Activated T-helper 2 cell treated with anti-CD3 and anti-CD28 coated beads, Interferon-gamma antibody, Interleukin-2, Interleukin-4, amounts not matched to agents 10 μg/mL and 5 μg/mL and 100 μg/mL, durations not matched to agents 14 hours and 24 hours and 36 hours (primary cell): ENCODE results near the gene SPATA6. TPM values are rescaled to one million over a fixed set of nuclear protein-coding genes. Genes with fewer than 3 reads are reported as not detected.
"Not testable (repeated sequence)": the region's sequence is repeated elsewhere in the genome, so short reads cannot be mapped to it uniquely, and the experiment has no call there.

ENCODE experiments used
- DNase-seq: peaks from one replicate; pipeline ENCODE4 v3.0.0; 2021; ENCODE audit warnings: low spot score
- H3K27ac Mint-ChIP-seq: one replicate; pipeline ENCODE4 v1.8.0; 2021; ENCODE audit warnings: mixed read lengths
- H3K27me3 Mint-ChIP-seq: one replicate; pipeline ENCODE4 v1.8.0; 2021; ENCODE audit warnings: low read depth, mixed read lengths
- H3K36me3 Mint-ChIP-seq: one replicate; pipeline ENCODE4 v1.8.0; 2021; ENCODE audit warnings: low read depth, mixed read lengths
- H3K4me1 Mint-ChIP-seq: one replicate; pipeline ENCODE4 v1.8.0; 2021; ENCODE audit warnings: low read depth, mixed read lengths
- H3K4me3 Mint-ChIP-seq: one replicate; pipeline ENCODE4 v1.8.0; 2021; ENCODE audit warnings: low read depth, mild to moderate bottlenecking, moderate library complexity, mixed read lengths
- H3K9me3 Mint-ChIP-seq: one replicate; pipeline ENCODE4 v1.8.0; 2021; ENCODE audit warnings: mixed read lengths
- intact Hi-C: fragments of 100-400 bp; cut with micrococcal nuclease; formaldehyde crosslinking; loops from one replicate; pipeline ENCODE4 v1.15.1; 2023
- total RNA-seq: library from RNA; stranded (reverse); gene quantifications from 2 replicates; pipeline ENCODE4 v1.2.3, GENCODE V29; 2022

Gene SPATA6
- total RNA-seq, 1 donor from 2014 or later: 1.4 TPM

DNA sequence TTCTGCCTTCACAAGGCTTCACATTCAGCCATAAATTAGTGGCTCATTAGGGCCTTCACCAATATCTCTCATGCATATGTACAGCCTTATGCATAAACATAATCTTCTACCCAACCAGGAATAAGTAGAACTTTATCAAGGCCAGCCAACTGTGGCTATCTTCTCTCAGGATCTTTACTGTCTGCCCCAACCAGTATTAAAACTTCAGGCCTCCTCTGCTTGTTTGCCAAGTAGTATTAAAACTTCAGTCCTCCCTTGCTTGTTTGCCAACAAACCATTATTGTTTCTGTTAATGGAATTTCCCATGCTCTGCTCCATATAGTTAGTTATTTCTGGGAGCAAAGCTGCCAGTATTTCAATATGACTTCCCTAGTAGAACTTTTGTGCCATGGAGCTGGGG lies 169.4 kb downstream of the SPATA6 start:
- no peak for DNase-seq
- no peaks in the 10 kb centered on the region for H3K4me1 Mint-ChIP-seq
- H3K27me3 Mint-ChIP-seq: no peaks in the 10 kb centered on the region
- H3K36me3 Mint-ChIP-seq: no peaks in the 10 kb centered on the region
- intact Hi-C loops: no loop called here
- H3K9me3 Mint-ChIP-seq: no peaks in the 10 kb centered on the region
- H3K27ac Mint-ChIP-seq: no peak overlapping the region
- no peak overlapping the region for H3K4me3 Mint-ChIP-seq

DNA sequence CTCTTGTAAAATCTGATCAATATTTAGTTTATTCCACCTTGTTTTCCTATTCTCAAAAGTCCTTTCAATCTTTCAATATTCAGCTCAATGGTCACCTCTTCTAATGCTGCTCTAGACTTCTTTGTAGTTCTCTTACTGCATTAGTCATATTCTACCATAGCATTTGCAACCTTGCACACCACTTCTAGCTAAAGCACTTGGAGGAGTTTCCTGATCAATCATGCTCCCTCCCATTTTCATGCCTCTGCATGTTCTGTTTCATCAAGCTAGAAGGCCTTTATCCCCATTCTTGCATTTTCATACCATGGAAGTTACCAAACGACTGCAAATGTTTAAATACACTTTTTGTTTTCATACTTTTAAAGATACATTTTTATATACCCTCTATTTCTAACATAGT lies 177.3 kb downstream of the SPATA6 start:
- Mint-ChIP-seq H3K36me3 (no peaks in the 10 kb centered on the region), H3K27me3 (no peaks in the 10 kb centered on the region), H3K4me1 (no peaks in the 10 kb centered on the region), H3K4me3 (no peak overlapping the region), H3K27ac (no peak overlapping the region), H3K9me3 (no peaks in the 10 kb centered on the region)
- DNase-seq: no peak
- intact Hi-C loops: no loop called here

DNA sequence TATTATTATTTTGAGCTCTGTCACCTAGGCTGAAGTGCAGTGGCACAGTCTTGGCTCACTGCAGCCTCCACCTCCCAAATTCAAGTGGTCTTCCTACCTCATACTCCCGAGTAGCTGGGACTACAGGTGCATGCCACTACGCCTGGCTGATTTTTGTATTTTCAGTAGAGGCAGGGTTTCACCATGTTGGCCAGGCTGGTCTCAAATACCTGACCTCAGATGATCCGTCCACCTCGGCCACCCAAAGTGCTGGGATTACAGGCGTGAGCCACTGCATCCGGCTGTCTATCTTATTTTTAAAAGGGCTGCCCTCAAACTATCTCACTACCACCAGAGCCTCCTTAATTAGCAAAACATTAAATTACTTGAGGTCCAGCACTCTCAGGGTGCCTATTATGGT lies 177.9 kb downstream of the SPATA6 start:
- H3K4me3 Mint-ChIP-seq, H3K9me3 Mint-ChIP-seq, H3K27me3 Mint-ChIP-seq, H3K27ac Mint-ChIP-seq, intact Hi-C loops, H3K4me1 Mint-ChIP-seq, DNase-seq, H3K36me3 Mint-ChIP-seq: not testable (repeated sequence)

DNA sequence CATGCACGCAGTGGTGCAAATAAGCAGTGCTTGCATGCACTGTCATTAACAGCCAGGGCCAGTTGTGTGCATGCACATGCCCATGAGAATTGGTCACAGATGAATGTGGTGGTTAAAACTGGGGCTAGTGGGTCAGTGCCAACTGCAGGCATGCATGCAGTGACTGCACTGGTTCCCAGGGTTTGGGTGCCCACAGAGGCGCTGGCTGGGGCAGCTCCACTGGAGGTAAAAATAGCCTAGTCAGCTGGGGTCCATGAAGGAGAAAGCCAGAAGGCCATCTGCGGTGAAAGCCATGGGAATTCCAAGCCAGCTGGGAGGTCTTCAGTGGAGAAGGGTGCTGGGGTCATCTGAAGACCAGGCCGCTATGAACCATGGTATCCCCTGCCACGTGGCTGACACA lies 179.3 kb downstream of the SPATA6 start:
- Mint-ChIP-seq H3K36me3 (no peaks in the 10 kb centered on the region), H3K27me3 (no peaks in the 10 kb centered on the region), H3K9me3 (no peaks in the 10 kb centered on the region), H3K4me3 (no peak overlapping the region), H3K27ac (no peak overlapping the region), H3K4me1 (no peaks in the 10 kb centered on the region)
- intact Hi-C loops: no loop called here
- no peak for DNase-seq

DNA sequence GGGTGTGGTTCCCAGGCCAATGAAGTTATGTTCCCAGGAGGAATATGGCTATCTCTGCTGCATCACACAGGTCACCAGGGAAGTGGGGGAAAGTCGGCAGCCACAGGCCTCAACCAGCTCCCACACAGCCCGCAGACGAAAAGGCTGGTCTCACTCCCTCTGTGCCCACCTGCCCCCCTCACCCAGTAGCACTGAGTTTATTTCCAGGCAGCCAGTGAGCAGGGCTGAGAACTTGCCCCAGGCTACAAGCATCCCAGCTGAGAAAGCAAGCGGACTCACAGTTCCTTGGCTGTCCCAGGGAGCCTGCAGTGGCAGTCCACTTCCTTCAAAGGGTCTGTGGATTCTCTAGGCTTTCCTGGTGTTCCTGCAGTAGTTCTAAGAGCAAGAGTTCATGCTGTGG lies 180.6 kb downstream of the SPATA6 start:
- Mint-ChIP-seq H3K27me3 (no peaks in the 10 kb centered on the region), H3K36me3 (no peaks in the 10 kb centered on the region), H3K4me3 (no peak overlapping the region), H3K4me1 (no peaks in the 10 kb centered on the region), H3K9me3 (no peaks in the 10 kb centered on the region), H3K27ac (no peak overlapping the region)
- DNase-seq: no peak
- intact Hi-C loops: no loop called here

DNA sequence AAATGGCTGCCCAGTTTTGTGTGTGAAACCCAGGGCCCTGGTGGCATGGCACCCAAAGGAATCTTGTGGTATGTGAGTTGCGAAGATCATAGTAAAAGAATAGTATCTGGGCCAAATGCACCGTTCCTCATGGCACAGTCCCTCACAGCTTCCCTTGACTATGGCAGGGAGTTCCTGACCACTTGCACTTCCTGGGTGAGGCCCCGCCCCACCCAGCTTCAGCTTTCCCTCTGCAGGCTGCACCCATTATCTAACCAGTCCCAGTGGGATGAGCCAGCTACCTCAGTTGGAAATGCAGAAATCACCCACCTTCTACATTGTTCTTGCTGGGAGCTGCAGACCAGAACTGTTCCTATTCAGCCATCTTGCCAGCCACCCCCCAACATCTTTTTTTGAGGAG lies 186.5 kb downstream of the SPATA6 start:
- no peak overlapping the region for H3K4me3 Mint-ChIP-seq
- H3K36me3 Mint-ChIP-seq: no peaks in the 10 kb centered on the region

DNA sequence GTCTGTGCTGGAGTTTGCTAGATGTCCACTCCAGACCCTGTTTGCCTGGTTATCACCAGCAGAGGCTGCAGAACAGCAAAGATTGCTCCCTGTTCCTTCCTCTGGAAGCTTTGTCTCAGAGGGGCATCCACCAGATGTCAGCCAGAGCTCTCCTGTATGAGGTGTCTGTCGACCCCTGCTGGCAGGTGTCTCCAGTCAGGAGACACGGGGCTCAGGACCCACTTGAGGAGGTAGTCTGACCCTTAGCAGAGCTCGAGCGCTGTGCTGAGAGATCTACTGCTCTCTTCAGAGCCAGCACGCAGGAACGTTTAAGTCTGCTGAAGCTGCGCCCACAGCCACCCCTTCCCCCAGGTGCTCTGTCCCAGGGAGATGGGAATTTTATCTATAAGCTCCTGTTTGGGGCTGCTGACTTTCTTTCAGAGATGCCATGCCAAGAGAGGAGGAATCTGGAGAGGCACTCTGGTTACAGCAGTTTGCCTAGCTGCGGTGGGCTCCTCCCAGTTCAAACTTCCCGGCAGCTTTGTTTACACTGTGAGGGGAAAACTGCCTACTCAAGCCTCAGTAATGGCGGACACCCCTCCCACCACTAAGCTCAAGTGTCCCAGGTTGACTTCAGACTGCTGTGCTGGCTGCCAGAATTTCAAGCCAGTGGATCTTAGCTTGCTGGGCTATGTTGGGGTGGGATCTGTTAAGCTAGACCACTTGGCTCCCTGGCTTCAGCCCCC lies 187.1 kb downstream of the SPATA6 start:
- H3K9me3 Mint-ChIP-seq, H3K27me3 Mint-ChIP-seq, DNase-seq, H3K4me3 Mint-ChIP-seq, H3K36me3 Mint-ChIP-seq, intact Hi-C loops, H3K4me1 Mint-ChIP-seq, H3K27ac Mint-ChIP-seq: not testable (repeated sequence)

More for the DNA sequence above, 186.5 kb downstream of the SPATA6 start:
- intact Hi-C loops: no loop called here
- no peak overlapping the region for H3K27ac Mint-ChIP-seq
- no peaks in the 10 kb centered on the region for H3K9me3 Mint-ChIP-seq
- no peaks in the 10 kb centered on the region for H3K4me1 Mint-ChIP-seq
- DNase-seq: no peak
- H3K27me3 Mint-ChIP-seq: no peaks in the 10 kb centered on the region

DNA sequence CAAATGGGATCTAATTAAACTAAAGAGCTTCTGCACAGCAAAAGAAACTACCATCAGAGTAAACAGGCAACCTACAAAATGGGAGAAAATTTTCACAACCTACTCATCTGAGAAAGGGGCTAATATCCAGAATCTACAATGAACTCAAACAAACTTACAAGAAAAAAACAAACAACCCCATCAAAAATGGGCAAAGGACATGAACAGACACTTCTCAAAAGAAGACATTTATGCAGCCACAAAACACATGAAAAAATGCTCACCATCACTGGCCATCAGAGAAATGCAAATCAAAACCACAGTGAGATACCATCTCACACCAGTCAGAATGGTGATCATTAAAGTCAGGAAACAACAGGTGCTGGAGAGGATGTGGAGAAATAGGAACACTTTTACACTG lies 189.7 kb downstream of the SPATA6 start:
- intact Hi-C loops, DNase-seq, H3K27me3 Mint-ChIP-seq, H3K4me1 Mint-ChIP-seq, H3K27ac Mint-ChIP-seq, H3K4me3 Mint-ChIP-seq, H3K36me3 Mint-ChIP-seq, H3K9me3 Mint-ChIP-seq: not testable (repeated sequence)

DNA sequence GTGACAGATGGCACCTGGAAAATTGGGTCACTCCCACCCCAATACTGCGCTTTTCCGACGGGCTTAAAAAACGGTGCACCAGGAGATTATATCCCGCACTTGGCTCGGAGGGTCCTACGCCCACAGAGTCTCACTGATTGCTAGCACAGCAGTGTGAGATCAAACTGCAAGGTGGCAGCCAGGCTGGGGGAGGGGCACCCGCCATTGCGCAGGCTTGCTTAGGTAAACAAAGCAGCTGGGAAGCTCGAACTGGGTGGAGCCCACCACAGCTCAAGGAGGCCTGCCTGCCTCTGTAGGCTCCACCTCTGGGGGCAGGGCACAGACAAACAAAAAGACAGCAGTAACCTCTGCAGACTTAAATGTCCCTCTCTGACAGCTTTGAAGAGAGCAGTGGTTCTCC lies 194.6 kb downstream of the SPATA6 start:
- H3K27me3 Mint-ChIP-seq, H3K27ac Mint-ChIP-seq, H3K36me3 Mint-ChIP-seq, DNase-seq, intact Hi-C loops, H3K9me3 Mint-ChIP-seq, H3K4me1 Mint-ChIP-seq, H3K4me3 Mint-ChIP-seq: not testable (repeated sequence)

DNA sequence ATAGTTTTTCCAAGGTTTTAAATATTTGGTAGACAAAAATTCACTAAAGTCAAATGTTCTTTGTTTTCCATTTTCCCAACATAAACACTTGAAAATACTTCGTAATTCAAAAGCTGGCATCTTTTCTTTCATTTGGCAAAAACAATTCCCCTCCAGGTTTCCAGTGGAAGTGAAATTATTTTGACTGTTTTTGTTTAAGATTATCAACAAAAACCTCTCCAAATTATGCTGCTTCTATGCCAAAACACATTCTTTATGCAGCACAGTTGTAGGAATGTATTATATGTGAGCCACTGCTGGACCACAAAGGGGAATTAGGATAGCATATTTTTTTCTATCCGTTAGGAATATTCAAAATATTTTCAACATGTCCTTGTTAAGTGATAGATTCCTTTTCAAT lies 205.4 kb downstream of the SPATA6 start:
- Mint-ChIP-seq H3K27me3 (peaks cover 8% of the 10 kb centered on the region), H3K27ac (no peak overlapping the region), H3K4me3 (no peak overlapping the region), H3K9me3 (no peaks in the 10 kb centered on the region), H3K4me1 (no peaks in the 10 kb centered on the region), H3K36me3 (no peaks in the 10 kb centered on the region)
- DNase-seq: no peak
- intact Hi-C loops: no loop called here

DNA sequence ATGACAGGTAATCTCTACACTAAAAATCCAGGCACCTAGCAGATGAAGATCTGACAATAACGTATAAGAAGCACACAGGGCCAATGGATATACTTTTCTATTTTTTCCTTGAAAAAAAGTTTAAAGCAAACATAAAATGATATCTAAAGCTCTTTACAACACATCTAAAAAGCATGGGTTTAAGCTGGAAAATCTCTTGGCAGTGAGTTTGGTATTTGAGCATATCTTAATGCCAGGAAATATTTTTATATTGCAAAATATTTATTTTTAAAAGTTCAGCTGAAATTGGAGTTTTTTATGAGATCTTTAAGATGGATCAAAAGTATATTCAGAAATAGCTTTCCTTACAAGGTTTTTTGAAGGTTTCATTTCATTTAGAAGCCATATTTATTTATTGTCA lies 209.0 kb downstream of the SPATA6 start:
- intact Hi-C loops: no loop called here
- peaks cover 10% of the 10 kb centered on the region for H3K27me3 Mint-ChIP-seq
- H3K36me3 Mint-ChIP-seq: no peaks in the 10 kb centered on the region
- no peak overlapping the region for H3K4me3 Mint-ChIP-seq
- DNase-seq: no peak
- H3K27ac Mint-ChIP-seq: no peak overlapping the region
- no peaks in the 10 kb centered on the region for H3K9me3 Mint-ChIP-seq
- H3K4me1 Mint-ChIP-seq: no peaks in the 10 kb centered on the region

DNA sequence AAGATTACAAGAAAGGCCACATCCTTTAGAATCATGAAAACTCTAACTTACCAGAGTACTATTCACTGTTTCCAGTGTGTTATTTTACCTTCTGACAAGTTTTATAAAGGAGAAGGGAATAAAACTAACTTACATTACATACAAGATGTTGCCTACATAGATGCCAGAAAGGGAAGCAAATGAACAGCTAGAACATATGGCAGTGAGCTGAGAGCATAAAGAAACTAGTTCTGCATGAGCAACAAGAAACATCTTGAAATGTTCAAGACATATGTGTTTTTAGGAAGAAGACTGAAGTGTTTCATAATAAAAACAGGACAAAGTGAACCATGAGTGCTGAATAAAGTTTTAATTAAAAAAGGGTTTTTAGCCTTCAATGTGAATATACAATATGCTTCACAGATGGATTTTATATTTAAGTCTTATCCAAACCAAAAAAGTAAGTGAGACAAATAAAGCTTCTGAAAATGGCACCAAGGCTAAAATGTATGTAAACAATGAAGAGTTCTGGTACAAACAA lies 210.1 kb downstream of the SPATA6 start:
- Mint-ChIP-seq H3K27ac (no peak overlapping the region), H3K9me3 (no peaks in the 10 kb centered on the region), H3K4me1 (no peaks in the 10 kb centered on the region), H3K27me3 (peaks cover 10% of the 10 kb centered on the region), H3K36me3 (no peaks in the 10 kb centered on the region), H3K4me3 (no peak overlapping the region)
- intact Hi-C loops: no loop called here
- DNase-seq: no peak

DNA sequence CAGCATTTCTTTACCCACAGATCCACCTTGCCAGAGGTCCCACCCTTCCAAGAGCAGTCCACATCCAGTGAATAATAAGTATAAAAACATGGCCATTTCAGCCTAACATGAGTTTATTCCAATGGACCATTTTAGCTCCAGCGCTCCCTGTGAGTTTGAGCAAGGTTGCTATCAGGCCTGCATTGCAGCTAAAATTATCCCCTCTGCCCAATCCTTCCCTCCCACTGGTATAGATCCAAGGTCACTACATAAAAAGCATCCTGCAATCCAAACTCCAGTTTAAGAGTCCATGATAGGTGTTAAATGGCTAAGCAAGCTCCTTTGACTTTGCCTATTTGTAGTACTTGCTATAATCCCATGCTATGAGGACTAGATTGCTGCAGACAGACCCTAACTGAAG lies 213.9 kb downstream of the SPATA6 start:
- Mint-ChIP-seq H3K4me1 (no peaks in the 10 kb centered on the region), H3K27ac (no peak overlapping the region), H3K4me3 (no peak overlapping the region), H3K27me3 (peaks cover 17% of the 10 kb centered on the region), H3K36me3 (no peaks in the 10 kb centered on the region), H3K9me3 (no peaks in the 10 kb centered on the region)
- DNase-seq: no peak
- intact Hi-C loops: no loop called here

DNA sequence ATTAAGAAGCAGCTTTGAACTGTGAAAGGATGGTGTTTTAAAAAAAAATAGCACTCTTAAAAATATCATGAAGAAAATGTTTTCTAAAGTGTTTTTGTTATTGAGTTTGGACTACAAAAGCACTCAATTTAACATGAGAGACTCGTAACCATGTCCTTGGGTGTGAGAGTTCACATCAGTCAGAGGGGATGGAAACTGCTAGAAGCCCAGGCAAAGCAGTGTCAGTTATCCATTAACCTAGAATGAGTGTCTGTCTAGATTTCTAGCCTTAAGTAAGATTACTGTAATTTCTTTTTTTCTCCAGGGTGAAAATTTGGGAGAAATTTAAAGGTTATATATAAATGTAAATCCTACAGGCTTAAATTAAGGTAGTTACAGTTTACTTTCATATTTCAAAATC lies 217.8 kb downstream of the SPATA6 start:
- H3K9me3 Mint-ChIP-seq: no peaks in the 10 kb centered on the region
- no peak overlapping the region for H3K4me3 Mint-ChIP-seq
- intact Hi-C loops: no loop called here
- H3K27me3 Mint-ChIP-seq: peaks cover 10% of the 10 kb centered on the region
- no peak overlapping the region for H3K27ac Mint-ChIP-seq
- H3K4me1 Mint-ChIP-seq: no peaks in the 10 kb centered on the region
- H3K36me3 Mint-ChIP-seq: no peaks in the 10 kb centered on the region
- no peak for DNase-seq
